Measurements from ENCODE around the gene TRIM33. TPM values are rescaled to one million over a fixed set of nuclear protein-coding genes. Genes with fewer than 3 reads are reported as not detected.

The TRIM33 gene
- total RNA-seq, 6 experiments from 2014 or later = 13.9 to 18.0 (median 15.0) TPM

DNA sequence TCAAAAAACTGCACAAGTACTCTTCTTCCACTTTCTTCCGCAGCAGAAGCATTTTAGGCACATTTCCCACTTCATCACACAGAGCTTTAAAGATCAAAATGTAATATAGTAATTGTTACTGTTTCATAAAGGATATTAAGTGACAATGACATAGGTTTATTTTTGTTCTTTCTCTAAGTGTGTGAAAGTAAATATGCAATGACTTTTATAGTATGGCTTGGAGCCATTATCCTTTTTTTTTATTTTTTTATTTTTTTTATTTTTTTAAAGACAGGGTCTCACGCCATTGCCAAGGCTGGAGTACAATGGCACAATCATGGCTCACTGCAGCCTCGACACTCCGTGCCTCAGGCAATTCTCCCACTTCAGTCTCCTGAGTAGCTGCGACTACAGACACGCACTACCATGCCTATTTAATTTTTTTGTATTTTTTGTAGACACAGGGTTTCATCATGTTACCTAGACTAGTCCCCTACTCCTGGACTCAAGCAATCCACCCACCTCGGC is 7.0 kb downstream of the TRIM33 start:
- H3K4me1 ChIP-seq = peaks cover 0 to 16% (median 6%) of the 10 kb centered on the region in 4 donors
- no peak for DNase-seq
- TF ChIP-seq, protein P1, sequence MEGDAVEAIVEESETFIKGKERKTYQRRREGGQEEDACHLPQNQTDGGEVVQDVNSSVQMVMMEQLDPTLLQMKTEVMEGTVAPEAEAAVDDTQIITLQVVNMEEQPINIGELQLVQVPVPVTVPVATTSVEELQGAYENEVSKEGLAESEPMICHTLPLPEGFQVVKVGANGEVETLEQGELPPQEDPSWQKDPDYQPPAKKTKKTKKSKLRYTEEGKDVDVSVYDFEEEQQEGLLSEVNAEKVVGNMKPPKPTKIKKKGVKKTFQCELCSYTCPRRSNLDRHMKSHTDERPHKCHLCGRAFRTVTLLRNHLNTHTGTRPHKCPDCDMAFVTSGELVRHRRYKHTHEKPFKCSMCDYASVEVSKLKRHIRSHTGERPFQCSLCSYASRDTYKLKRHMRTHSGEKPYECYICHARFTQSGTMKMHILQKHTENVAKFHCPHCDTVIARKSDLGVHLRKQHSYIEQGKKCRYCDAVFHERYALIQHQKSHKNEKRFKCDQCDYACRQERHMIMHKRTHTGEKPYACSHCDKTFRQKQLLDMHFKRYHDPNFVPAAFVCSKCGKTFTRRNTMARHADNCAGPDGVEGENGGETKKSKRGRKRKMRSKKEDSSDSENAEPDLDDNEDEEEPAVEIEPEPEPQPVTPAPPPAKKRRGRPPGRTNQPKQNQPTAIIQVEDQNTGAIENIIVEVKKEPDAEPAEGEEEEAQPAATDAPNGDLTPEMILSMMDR (IDR thresholded peaks at IDR 0.05) = no peak
- no peak for TF ChIP-seq POLR2A (IDR thresholded peaks at IDR 0.05)
- no peaks in the 10 kb centered on the region for H3K36me3 ChIP-seq
- 90% methylated on average over 7 of the region's 7 CpGs for WGBS (ENCODE audit: insufficient coverage, low coverage, low lambda C conversion rate, missing lambda C conversion rate)
- H3K9me3 ChIP-seq = no peaks in the 10 kb centered on the region
- no peak overlapping the region for H3K4me3 ChIP-seq
- intact Hi-C loops (cut with DNase I) = no loop called here
- ATAC-seq = no peak
- H3K27me3 ChIP-seq = no peaks in the 10 kb centered on the region
- no peak overlapping the region for H3K27ac ChIP-seq

DNA sequence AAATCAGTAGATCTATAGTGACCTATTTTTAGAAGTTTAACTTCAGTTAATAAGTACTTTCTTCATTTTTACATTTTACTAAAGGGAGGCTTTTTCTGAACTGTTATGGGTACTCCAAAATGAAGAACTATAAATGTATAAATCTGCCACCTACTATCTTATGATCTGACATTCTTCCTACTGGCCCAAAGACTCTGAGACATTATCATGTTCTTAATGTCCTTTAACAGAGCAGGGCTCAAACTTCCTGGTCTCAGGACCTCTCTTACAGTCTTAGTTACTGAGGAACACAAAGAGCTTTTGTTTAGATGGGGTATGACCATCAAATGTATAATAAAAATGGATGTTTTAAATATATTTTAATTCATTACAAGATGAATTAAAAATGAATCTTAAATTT is 8.9 kb downstream of the TRIM33 start:
- ATAC-seq (no peak), DNase-seq (no peak)
- Histone ChIP-seq H3K4me1 (peaks cover 0 to 2% (median 0%) of the 10 kb centered on the region in 4 donors), H3K4me3 (no peak overlapping the region), H3K36me3 (no peaks in the 10 kb centered on the region), H3K27me3 (no peaks in the 10 kb centered on the region), H3K27ac (no peak overlapping the region), H3K9me3 (no peaks in the 10 kb centered on the region)
- TF ChIP-seq, protein P1 (IDR thresholded peaks at IDR 0.05) = no peak
- TF ChIP-seq POLR2A (IDR thresholded peaks at IDR 0.05) = no peak
- intact Hi-C loops (cut with DNase I) = no loop called here

- TF ChIP-seq, protein P1 (IDR thresholded peaks at IDR 0.05) = no peak
- TF ChIP-seq POLR2A (IDR thresholded peaks at IDR 0.05) = no peak
- DNase-seq (no peak), ATAC-seq (no peak)
- Histone ChIP-seq H3K36me3 (no peaks in the 10 kb centered on the region), H3K27me3 (no peaks in the 10 kb centered on the region), H3K4me1 (peaks cover 0 to 4% (median 0%) of the 10 kb centered on the region in 4 donors), H3K4me3 (no peak overlapping the region), H3K9me3 (no peaks in the 10 kb centered on the region), H3K27ac (no peak overlapping the region)
- intact Hi-C loops (cut with DNase I) = no loop called here
Observed at GRCh38 chr1:114499478-114499877, 11.5 kb downstream of the TRIM33 start.

DNA sequence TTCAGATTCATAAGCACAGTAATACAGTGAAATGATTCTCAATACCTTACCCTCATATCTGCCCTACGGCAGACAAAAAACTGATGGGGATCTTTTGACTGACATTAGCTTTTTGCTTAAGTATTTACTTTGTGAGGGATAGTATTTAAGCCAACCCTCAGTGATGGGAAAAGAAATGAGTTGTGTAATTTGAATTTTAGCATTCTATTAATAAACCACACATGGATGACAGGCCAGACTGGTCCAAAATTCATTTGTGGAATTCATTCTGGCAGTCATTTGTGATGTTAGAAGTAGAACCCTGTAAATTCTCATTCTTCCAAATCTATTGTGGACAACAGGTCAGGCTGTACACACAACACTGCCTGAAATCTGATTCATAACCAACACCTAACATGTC is 14.9 kb downstream of the TRIM33 start:
- WGBS (ENCODE audit: insufficient coverage, low coverage, low lambda C conversion rate, missing lambda C conversion rate) = 40% methylated on average over 1 of the region's 1 CpG
- no peaks in the 10 kb centered on the region for H3K9me3 ChIP-seq
- H3K27me3 ChIP-seq = no peaks in the 10 kb centered on the region
- ATAC-seq = no peak
- peaks cover 0 to 4% (median 0%) of the 10 kb centered on the region in 4 donors for H3K4me1 ChIP-seq
- H3K27ac ChIP-seq = no peak overlapping the region
- no peak overlapping the region for H3K4me3 ChIP-seq
- intact Hi-C loops (cut with DNase I) = no loop called here
- no peak for DNase-seq
- TF ChIP-seq, protein P1 (IDR thresholded peaks at IDR 0.05) = no peak
- no peak for TF ChIP-seq POLR2A (IDR thresholded peaks at IDR 0.05)
- H3K36me3 ChIP-seq = no peaks in the 10 kb centered on the region

DNA sequence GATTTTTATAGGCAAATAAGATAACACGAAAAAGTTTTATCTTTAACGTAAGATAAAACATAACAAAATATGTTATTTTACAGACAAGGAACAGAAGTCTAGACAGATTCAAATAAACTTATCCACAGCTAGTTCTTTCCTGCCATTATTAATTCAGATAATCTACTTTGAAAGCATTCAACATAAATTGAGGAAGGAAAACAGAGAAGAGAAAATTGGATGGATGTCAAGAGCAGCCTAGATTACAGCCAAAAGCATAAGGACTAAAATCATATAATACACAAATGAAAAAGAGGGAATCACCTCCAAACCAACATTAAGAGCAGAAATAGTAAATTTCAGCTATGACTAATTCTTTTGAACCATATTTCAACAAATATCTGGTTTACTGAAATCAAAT is 15.5 kb downstream of the TRIM33 start:
- no peak for TF ChIP-seq POLR2A (IDR thresholded peaks at IDR 0.05)
- TF ChIP-seq, protein P1 (IDR thresholded peaks at IDR 0.05) = no peak
- H3K36me3 ChIP-seq = no peaks in the 10 kb centered on the region
- no peaks in the 10 kb centered on the region for H3K9me3 ChIP-seq
- WGBS (ENCODE audit: insufficient coverage, low coverage, low lambda C conversion rate, missing lambda C conversion rate) = 59% methylated on average over 2 of the region's 2 CpGs
- H3K27ac ChIP-seq = no peak overlapping the region
- no peak for DNase-seq
- ATAC-seq = no peak
- no peak overlapping the region for H3K4me3 ChIP-seq
- intact Hi-C loops (cut with DNase I) = no loop called here
- no peaks in the 10 kb centered on the region for H3K27me3 ChIP-seq
- H3K4me1 ChIP-seq = peaks cover 0 to 5% (median 0%) of the 10 kb centered on the region in 4 donors
